Caco-2 (cell line): ENCODE measurements around the gene PDGFD. TPM values are rescaled to one million over a fixed set of nuclear protein-coding genes. Genes with fewer than 3 reads are reported as not detected.

Experiments used
- BruUV-seq: library from RNA; stranded (reverse); fragments of 400-500 nt; replicated peaks from 2 replicates; lab custom pipeline; 2021; lab: Mats Ljungman, UMichigan
- CTCF ChIA-PET: fragments of 300-600 bp; sonication (Branson Sonifier 250); formaldehyde crosslinking; loops from one replicate; lab custom pipeline; 2022; ENCODE audit warnings: antibody characterized with exemption; lab: Charles Lee
- POLR2A ChIA-PET: fragments of 300-600 bp; sonication (Branson Sonifier 250); formaldehyde crosslinking; loops from one replicate; lab custom pipeline; 2022; ENCODE audit warnings: antibody characterized with exemption; lab: Charles Lee
- DNase-seq, 2 experiments: peaks; one replicate each; pipeline versions ENCODE4 v3.0.0 to v3.0.0-alpha.2; 2020 to 2022
- H3K27me3 ChIP-seq: replicated peaks from 2 replicates; pipeline ENCODE4 v1.6.0; 2011; ENCODE audit warnings: low read length; ENCODE audit not compliant: control insufficient read depth, insufficient read depth
- H3K36me3 ChIP-seq: 2 replicates; pipeline ENCODE4 v1.5.1; 2011; ENCODE audit warnings: low read length; ENCODE audit not compliant: control insufficient read depth, insufficient read depth
- H3K4me1 ChIP-seq: fragments of 250-450 bp; sonication (Bioruptor Pico); 2 replicates; pipeline ENCODE4 v1.5.1; 2020; ENCODE audit warnings: mild to moderate bottlenecking
- H3K4me3 ChIP-seq: 2 replicates; pipeline ENCODE4 v1.5.1; 2011; ENCODE audit warnings: low read depth, mild to moderate bottlenecking, control low read depth, low read length
- H3K9me3 ChIP-seq: fragments of 250-450 bp; sonication (Bioruptor Pico); 2 replicates; pipeline ENCODE4 v1.5.1; 2020; ENCODE audit warnings: mild to moderate bottlenecking, moderate library complexity
- H3K27ac Mint-ChIP-seq: one replicate; pipeline ENCODE4 v1.8.0; 2022; ENCODE audit warnings: mixed read lengths; ENCODE audit not compliant: unreplicated experiment
- H3K27me3 Mint-ChIP-seq: one replicate; pipeline ENCODE4 v1.8.0; 2022; ENCODE audit warnings: mixed read lengths; ENCODE audit not compliant: insufficient read depth, unreplicated experiment
- H3K36me3 Mint-ChIP-seq: one replicate; pipeline ENCODE4 v1.8.0; 2022; ENCODE audit warnings: mild to moderate bottlenecking, mixed read lengths; ENCODE audit not compliant: insufficient read depth, unreplicated experiment
- H3K4me1 Mint-ChIP-seq: one replicate; pipeline ENCODE4 v1.8.0; 2022; ENCODE audit warnings: low read depth, mixed read lengths; ENCODE audit not compliant: unreplicated experiment
- H3K4me3 Mint-ChIP-seq: one replicate; pipeline ENCODE4 v1.8.0; 2022; ENCODE audit warnings: mild to moderate bottlenecking, moderate library complexity, mixed read lengths; ENCODE audit not compliant: unreplicated experiment
- H3K9me3 Mint-ChIP-seq: one replicate; pipeline ENCODE4 v1.8.0; 2022; ENCODE audit warnings: mixed read lengths; ENCODE audit not compliant: unreplicated experiment
- intact Hi-C: fragments of 100-400 bp; cut with micrococcal nuclease; formaldehyde crosslinking; loops from one replicate; pipeline ENCODE4 v1.10.0; 2022; ENCODE audit not compliant: unreplicated experiment
- total RNA-seq: library from RNA; stranded (reverse); gene quantifications from 2 replicates; pipeline ENCODE4 v1.2.3, GENCODE V29; 2022
- TF ChIP-seq, protein P1 (sequence below), 2 experiments: fragments of 200-600 bp in 1 of 2; IDR thresholded peaks; 1 replicate in 1 of 2; 2 replicates in 1 of 2; pipeline versions ENCODE4 v1.5.1 to v1.8.0; 2011 to 2022; ENCODE audit warnings: antibody characterized with exemption in 1 of 2, control low read depth in 1 of 2, inconsistent platforms in 1 of 2, low read depth in 1 of 2, low read length in 1 of 2, mild to moderate bottlenecking in 1 of 2, moderate library complexity in 1 of 2; ENCODE audit not compliant: insufficient read depth in 1 of 2, severe bottlenecking in 1 of 2, unreplicated experiment in 1 of 2

Gene PDGFD
- total RNA-seq, 1 experiment from 2014 or later = not detected

GRCh38 chr11:104001561-104002056 is 162.3 kb downstream of the PDGFD start:
- CTCF ChIA-PET = no interaction called here
- Mint-ChIP-seq H3K36me3 (no peaks in the 10 kb centered on the region), H3K27ac (no peak overlapping the region), H3K4me1 (no peaks in the 10 kb centered on the region), H3K4me3 (no peak overlapping the region), H3K9me3 (no peaks in the 10 kb centered on the region), H3K27me3 (peaks cover 5% of the 10 kb centered on the region)
- H3K27me3 ChIP-seq = no peaks in the 10 kb centered on the region
- TF ChIP-seq, protein P1, sequence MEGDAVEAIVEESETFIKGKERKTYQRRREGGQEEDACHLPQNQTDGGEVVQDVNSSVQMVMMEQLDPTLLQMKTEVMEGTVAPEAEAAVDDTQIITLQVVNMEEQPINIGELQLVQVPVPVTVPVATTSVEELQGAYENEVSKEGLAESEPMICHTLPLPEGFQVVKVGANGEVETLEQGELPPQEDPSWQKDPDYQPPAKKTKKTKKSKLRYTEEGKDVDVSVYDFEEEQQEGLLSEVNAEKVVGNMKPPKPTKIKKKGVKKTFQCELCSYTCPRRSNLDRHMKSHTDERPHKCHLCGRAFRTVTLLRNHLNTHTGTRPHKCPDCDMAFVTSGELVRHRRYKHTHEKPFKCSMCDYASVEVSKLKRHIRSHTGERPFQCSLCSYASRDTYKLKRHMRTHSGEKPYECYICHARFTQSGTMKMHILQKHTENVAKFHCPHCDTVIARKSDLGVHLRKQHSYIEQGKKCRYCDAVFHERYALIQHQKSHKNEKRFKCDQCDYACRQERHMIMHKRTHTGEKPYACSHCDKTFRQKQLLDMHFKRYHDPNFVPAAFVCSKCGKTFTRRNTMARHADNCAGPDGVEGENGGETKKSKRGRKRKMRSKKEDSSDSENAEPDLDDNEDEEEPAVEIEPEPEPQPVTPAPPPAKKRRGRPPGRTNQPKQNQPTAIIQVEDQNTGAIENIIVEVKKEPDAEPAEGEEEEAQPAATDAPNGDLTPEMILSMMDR (IDR thresholded peaks at IDR 0.05; ENCODE audit: insufficient read depth in 1 of 2, low read depth in 1 of 2, low read length in 1 of 2, severe bottlenecking in 1 of 2, unreplicated experiment in 1 of 2) = no peak
- BruUV-seq = no TSS peak
- DNase-seq = no peak
- H3K36me3 ChIP-seq = no peaks in the 10 kb centered on the region
- no peaks in the 10 kb centered on the region for H3K9me3 ChIP-seq
- peaks cover 8% of the 10 kb centered on the region for H3K4me1 ChIP-seq
- POLR2A ChIA-PET = no interaction called here
- intact Hi-C loops = no loop called here
- H3K4me3 ChIP-seq = no peak overlapping the region

GRCh38 chr11:104000798-104001197 is 163.1 kb downstream of the PDGFD start:
- TF ChIP-seq, protein P1 (IDR thresholded peaks at IDR 0.05; ENCODE audit: insufficient read depth in 1 of 2, low read depth in 1 of 2, low read length in 1 of 2, severe bottlenecking in 1 of 2, unreplicated experiment in 1 of 2) = no peak
- BruUV-seq = no TSS peak
- CTCF ChIA-PET = no interaction called here
- POLR2A ChIA-PET = no interaction called here
- Mint-ChIP-seq H3K4me1 (no peaks in the 10 kb centered on the region), H3K9me3 (no peaks in the 10 kb centered on the region), H3K27ac (no peak overlapping the region), H3K4me3 (no peak overlapping the region), H3K36me3 (no peaks in the 10 kb centered on the region), H3K27me3 (peaks cover 5% of the 10 kb centered on the region)
- no peak overlapping the region for H3K4me3 ChIP-seq
- no peaks in the 10 kb centered on the region for H3K36me3 ChIP-seq
- no peaks in the 10 kb centered on the region for H3K27me3 ChIP-seq
- DNase-seq = no peak
- peaks cover 8% of the 10 kb centered on the region for H3K4me1 ChIP-seq
- H3K9me3 ChIP-seq = no peaks in the 10 kb centered on the region
- intact Hi-C loops = no loop called here

DNA sequence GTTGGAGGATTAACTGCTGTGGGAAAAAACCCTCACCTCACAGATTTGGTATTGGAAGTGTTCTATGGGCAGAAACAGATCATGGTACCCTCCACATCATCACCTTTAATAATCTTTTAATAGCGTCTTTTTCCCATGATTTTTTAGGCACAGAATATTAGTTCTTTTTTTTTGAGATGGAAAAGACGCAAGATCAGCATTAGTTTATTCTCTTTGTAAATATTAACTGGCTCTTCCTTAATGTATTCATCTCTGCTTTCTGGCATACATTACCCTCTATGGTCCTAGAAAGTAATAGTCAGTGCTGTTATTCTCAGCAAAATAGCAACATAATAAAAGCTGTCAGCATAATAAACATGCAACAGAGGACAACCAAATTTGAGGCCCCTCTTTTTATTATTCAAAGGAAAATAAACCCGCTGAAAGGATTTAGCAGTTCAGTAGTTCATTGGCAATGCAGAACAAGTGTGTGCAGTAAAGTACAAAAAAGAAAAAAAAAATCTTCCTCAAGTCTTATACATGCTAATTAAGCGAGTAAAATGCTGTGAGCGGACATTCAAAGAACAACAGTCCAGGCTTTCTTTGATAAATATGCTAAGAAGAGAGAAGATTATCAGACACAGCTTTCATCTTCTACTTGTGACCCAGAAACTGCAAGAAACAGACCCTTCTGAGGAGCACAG is 165.0 kb downstream of the PDGFD start:
- H3K9me3 ChIP-seq = no peaks in the 10 kb centered on the region
- no peaks in the 10 kb centered on the region for H3K4me1 ChIP-seq
- H3K4me3 Mint-ChIP-seq = no peak overlapping the region
- no peaks in the 10 kb centered on the region for H3K27me3 ChIP-seq
- no peaks in the 10 kb centered on the region for H3K36me3 ChIP-seq
- no peak for DNase-seq
- H3K4me3 ChIP-seq = no peak overlapping the region
- H3K27me3 Mint-ChIP-seq = peaks cover 5% of the 10 kb centered on the region
- H3K36me3 Mint-ChIP-seq = no peaks in the 10 kb centered on the region
- no peaks in the 10 kb centered on the region for H3K4me1 Mint-ChIP-seq
- ChIA-PET CTCF (no interaction called here), POLR2A (no interaction called here)
- no peak overlapping the region for H3K27ac Mint-ChIP-seq
- no peaks in the 10 kb centered on the region for H3K9me3 Mint-ChIP-seq
- no TSS peak for BruUV-seq
- TF ChIP-seq, protein P1 (IDR thresholded peaks at IDR 0.05; ENCODE audit: insufficient read depth in 1 of 2, low read depth in 1 of 2, low read length in 1 of 2, severe bottlenecking in 1 of 2, unreplicated experiment in 1 of 2) = no peak
- intact Hi-C loops = no loop called here
